MCF 10A (cell line): Measurements from ENCODE around the gene SLC7A5. TPM values are rescaled to one million over a fixed set of nuclear protein-coding genes. Genes with fewer than 3 reads are reported as not detected.

Experiments
- BruUV-seq: library from RNA; stranded (reverse); fragments of 400-500 nt; replicated peaks from 2 replicates; lab custom pipeline; 2021; lab: Mats Ljungman, UMichigan
- CTCF ChIA-PET: fragments of 300-600 bp; sonication (Branson Sonifier 250); formaldehyde crosslinking; extraction: SDS; loops from one replicate; lab custom pipeline; 2021; ENCODE audit warnings: antibody characterized with exemption, inconsistent platforms; lab: Yijun Ruan, JAX
- POLR2A ChIA-PET: fragments of 300-600, 350-650 bp; sonication (Branson Sonifier 250); formaldehyde crosslinking; extraction: SDS; loops from one replicate; lab custom pipeline; 2020; ENCODE audit warnings: antibody characterized with exemption, inconsistent platforms; lab: Yijun Ruan, JAX
- DNase-seq: peaks from one replicate; pipeline ENCODE4 v3.0.0-alpha.2; 2018; ENCODE audit not compliant: unreplicated experiment
- H3K27ac Mint-ChIP-seq: one replicate; pipeline ENCODE4 v1.8.0; 2022; ENCODE audit warnings: mild to moderate bottlenecking, low read depth, mixed read lengths; ENCODE audit not compliant: unreplicated experiment
- H3K27me3 Mint-ChIP-seq: one replicate; pipeline ENCODE4 v1.8.0; 2022; ENCODE audit warnings: mixed read lengths; ENCODE audit not compliant: insufficient read depth, unreplicated experiment
- H3K36me3 Mint-ChIP-seq: one replicate; pipeline ENCODE4 v1.8.0; 2022; ENCODE audit warnings: mild to moderate bottlenecking, moderate library complexity, mixed read lengths; ENCODE audit not compliant: insufficient read depth, unreplicated experiment
- H3K4me1 Mint-ChIP-seq: one replicate; pipeline ENCODE4 v1.8.0; 2022; ENCODE audit warnings: mixed read lengths; ENCODE audit not compliant: insufficient read depth, unreplicated experiment
- H3K4me3 Mint-ChIP-seq: one replicate; pipeline ENCODE4 v1.8.0; 2022; ENCODE audit warnings: mild to moderate bottlenecking, moderate library complexity, mixed read lengths; ENCODE audit not compliant: unreplicated experiment
- H3K9me3 Mint-ChIP-seq: one replicate; pipeline ENCODE4 v1.8.0; 2022; ENCODE audit warnings: mixed read lengths; ENCODE audit not compliant: unreplicated experiment
- intact Hi-C: fragments of 100-400 bp; cut with micrococcal nuclease; formaldehyde crosslinking; loops from 2 replicates; pipeline ENCODE4 v1.14.1; 2022
- microRNA-seq: library from miRNA; unstranded; fragments of <30 nt; microRNA quantifications from one replicate; pipeline ENCODE4 v1.2.0, GENCODE V29; 2022
- total RNA-seq: library from RNA; stranded (reverse); gene quantifications from 2 replicates; pipeline ENCODE4 v1.2.3, GENCODE V29; 2022
- TF ChIP-seq, protein P1 (sequence below): fragments of 200-600 bp; IDR thresholded peaks from one replicate; pipeline ENCODE4 v1.8.0; 2022; ENCODE audit warnings: antibody characterized with exemption, mild to moderate bottlenecking; ENCODE audit not compliant: unreplicated experiment

The SLC7A5 gene
- total RNA-seq, 1 experiment from 2014 or later: 1,007 TPM

DNA sequence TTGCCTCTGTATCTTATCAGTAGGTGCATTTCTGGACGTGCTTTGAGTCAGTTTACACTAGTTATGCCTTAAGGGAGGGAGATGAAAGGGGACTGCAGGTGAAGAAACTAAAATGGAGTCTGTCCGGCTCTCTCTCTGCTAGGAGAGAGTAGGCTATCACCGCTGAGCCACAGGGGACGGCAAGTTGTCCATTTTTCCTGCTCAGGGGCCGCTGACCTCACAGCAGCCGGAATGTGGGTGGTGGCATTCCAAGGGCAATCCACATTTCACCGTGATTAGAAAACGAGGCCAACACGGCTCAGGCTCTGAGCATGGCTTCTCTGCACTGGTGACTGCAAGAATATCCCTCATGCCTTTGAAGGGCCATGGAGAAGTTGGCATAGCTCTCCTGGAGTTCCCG, 84.5 kb downstream of the SLC7A5 start:
- H3K4me3 Mint-ChIP-seq: no peak overlapping the region
- peaks cover 6% of the 10 kb centered on the region for H3K4me1 Mint-ChIP-seq
- TF ChIP-seq, protein P1, sequence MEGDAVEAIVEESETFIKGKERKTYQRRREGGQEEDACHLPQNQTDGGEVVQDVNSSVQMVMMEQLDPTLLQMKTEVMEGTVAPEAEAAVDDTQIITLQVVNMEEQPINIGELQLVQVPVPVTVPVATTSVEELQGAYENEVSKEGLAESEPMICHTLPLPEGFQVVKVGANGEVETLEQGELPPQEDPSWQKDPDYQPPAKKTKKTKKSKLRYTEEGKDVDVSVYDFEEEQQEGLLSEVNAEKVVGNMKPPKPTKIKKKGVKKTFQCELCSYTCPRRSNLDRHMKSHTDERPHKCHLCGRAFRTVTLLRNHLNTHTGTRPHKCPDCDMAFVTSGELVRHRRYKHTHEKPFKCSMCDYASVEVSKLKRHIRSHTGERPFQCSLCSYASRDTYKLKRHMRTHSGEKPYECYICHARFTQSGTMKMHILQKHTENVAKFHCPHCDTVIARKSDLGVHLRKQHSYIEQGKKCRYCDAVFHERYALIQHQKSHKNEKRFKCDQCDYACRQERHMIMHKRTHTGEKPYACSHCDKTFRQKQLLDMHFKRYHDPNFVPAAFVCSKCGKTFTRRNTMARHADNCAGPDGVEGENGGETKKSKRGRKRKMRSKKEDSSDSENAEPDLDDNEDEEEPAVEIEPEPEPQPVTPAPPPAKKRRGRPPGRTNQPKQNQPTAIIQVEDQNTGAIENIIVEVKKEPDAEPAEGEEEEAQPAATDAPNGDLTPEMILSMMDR: no peak
- H3K9me3 Mint-ChIP-seq: no peaks in the 10 kb centered on the region
- no peaks in the 10 kb centered on the region for H3K27me3 Mint-ChIP-seq
- no TSS peak for BruUV-seq
- no peak overlapping the region for H3K27ac Mint-ChIP-seq
- DNase-seq: no peak
- CTCF ChIA-PET: interaction anchor here (0.6 to 6.4 kb wide), 3 partner anchors 31 to 157 kb away, joined by 3 to 36 read pairs (median 3); partner anchors contain the start of gene SLC7A5
- intact Hi-C loops: no loop called here
- no peaks in the 10 kb centered on the region for H3K36me3 Mint-ChIP-seq
- POLR2A ChIA-PET: interaction anchor here (0.6 to 1.1 kb wide), 5 partner anchors 33 to 158 kb away, joined by 3 read pairs; no protein-coding TSS in a partner anchor

DNA sequence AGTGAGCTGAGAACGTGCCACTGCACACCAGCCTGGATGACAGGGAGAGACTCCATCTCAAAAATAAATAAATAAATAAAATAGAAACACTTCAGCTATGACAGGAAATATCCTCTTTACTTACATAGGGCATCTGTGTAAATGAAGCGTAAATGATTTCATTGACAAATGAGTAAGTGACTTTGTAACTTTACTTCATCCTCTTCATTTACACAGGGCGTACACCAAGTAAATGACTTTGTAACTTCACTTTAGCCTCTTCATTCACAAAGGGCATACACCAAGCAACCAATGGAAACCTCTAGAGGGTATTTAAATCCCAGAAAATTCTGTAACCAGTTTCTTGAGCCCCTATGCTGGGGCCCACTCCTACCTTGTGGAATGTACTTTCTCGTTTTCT, 87.3 kb downstream of the SLC7A5 start:
- H3K4me1 Mint-ChIP-seq: peaks cover 18% of the 10 kb centered on the region
- H3K36me3 Mint-ChIP-seq: peaks cover 7% of the 10 kb centered on the region
- no peak overlapping the region for H3K4me3 Mint-ChIP-seq
- TF ChIP-seq, protein P1: no peak
- BruUV-seq: no TSS peak
- no peak overlapping the region for H3K27ac Mint-ChIP-seq
- H3K9me3 Mint-ChIP-seq: no peaks in the 10 kb centered on the region
- ChIA-PET POLR2A (interaction anchor here (0.6 to 4.2 kb wide), 5 partner anchors 9 to 101 kb away, joined by 4 to 86 read pairs (median 13); no protein-coding TSS in a partner anchor), CTCF (interaction anchor here (0.7 to 4.2 kb wide), 5 partner anchors 10 to 93 kb away, joined by 3 to 205 read pairs (median 50); partner anchors contain the start of gene SLC7A5)
- no peak for DNase-seq
- intact Hi-C loops: no loop called here
- H3K27me3 Mint-ChIP-seq: no peaks in the 10 kb centered on the region

DNA sequence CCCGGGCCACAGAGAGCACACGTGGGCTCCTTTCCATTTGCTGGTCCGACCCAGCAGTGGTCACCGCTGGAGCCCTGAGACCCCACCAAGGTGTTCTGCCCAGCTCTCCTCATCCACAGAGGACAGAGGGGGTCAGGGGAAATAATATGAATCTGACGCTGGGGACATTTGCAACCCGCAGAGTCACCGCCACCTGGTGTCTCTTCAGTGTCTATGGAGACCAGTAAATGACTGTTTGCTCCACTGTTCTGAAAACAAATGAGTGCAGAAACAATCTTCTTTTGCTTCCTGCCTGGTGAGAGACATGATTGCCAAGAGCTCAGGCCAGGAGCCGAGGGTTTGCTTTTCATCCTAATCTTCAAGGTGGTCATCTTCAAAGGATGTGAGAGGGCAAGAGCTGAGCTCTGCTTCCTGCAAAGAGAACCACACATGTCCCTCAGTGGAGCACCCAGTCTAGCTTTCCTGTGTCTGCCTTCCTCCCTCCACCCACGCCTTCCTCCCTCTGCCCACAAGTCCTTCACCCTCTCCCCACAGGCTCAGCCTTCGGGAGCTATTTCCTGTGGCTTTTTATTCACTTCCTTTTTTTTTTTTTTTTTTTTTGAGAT, 88.8 kb downstream of the SLC7A5 start:
- Mint-ChIP-seq H3K4me3 (no peak overlapping the region), H3K27me3 (no peaks in the 10 kb centered on the region), H3K4me1 (peaks cover 18% of the 10 kb centered on the region), H3K9me3 (no peaks in the 10 kb centered on the region), H3K36me3 (peaks cover 7% of the 10 kb centered on the region), H3K27ac (peak overlapping the region; percentile 64)
- intact Hi-C loops: no loop called here
- ChIA-PET CTCF (interaction anchor here (0.6 to 4.2 kb wide), 16 partner anchors 11 to 1387 kb away, joined by 3 to 205 read pairs (median 12); partner anchors contain the start of genes KLHDC4 and SLC7A5), POLR2A (interaction anchor here (0.8 to 4.2 kb wide), 10 partner anchors 10 to 294 kb away, joined by 3 to 138 read pairs (median 6); partner anchors contain the start of gene SLC7A5)
- TF ChIP-seq, protein P1: no peak
- DNase-seq: peak; percentile 79
- BruUV-seq: no TSS peak

Small RNA genes within 50 kb of the gene (microRNA-seq; reads per million reads assigned to microRNA genes)
- gene MIR6775: 0.79 reads per million

Other genes starting within 250 kb of the SLC7A5 start
- gene KLHDC4, start 103.5 kb downstream of the SLC7A5 start, total RNA-seq: 82.9 and 106 TPM in 2 replicates
- not detected in 2 replicates for gene CA5A, start 67.0 kb upstream of the SLC7A5 start, total RNA-seq
- 38.2 and 41.5 TPM in 2 replicates for gene BANP, start 81.9 kb upstream of the SLC7A5 start, total RNA-seq